GM23338 (cell line): ENCODE data around the gene ZNF264.

Experiments
- CREB1 ChIP-seq: fragments of 250-450 bp; sonication (Bioruptor Pico); IDR thresholded peaks from 2 replicates; pipeline ENCODE4 v1.5.0; 2020; ENCODE audit warnings: low read depth, mild to moderate bottlenecking, moderate library complexity
- EZH2 ChIP-seq: fragments of 200-600 bp; sonication (generic); IDR thresholded peaks from one replicate; pipeline ENCODE4 v1.8.0; 2017; ENCODE audit warnings: antibody characterized with exemption, mild to moderate bottlenecking, low read depth; ENCODE audit not compliant: unreplicated experiment
- EZH2phosphoT487 ChIP-seq: fragments of 200-600 bp; sonication (generic); IDR thresholded peaks from one replicate; pipeline ENCODE4 v1.8.1; 2018; ENCODE audit warnings: antibody characterized with exemption; ENCODE audit not compliant: unreplicated experiment
- JUNB ChIP-seq: IDR thresholded peaks from one replicate; pipeline ENCODE4 v1.6.1; 2016; ENCODE audit warnings: antibody characterized with exemption; ENCODE audit not compliant: unreplicated experiment
- NANOG ChIP-seq: IDR thresholded peaks from 2 replicates; pipeline ENCODE4 v1.6.1; 2016; ENCODE audit warnings: antibody characterized with exemption, borderline replicate concordance
- POLR2AphosphoS5 ChIP-seq: IDR thresholded peaks from 2 replicates; pipeline ENCODE4 v1.6.1; 2016; ENCODE audit warnings: antibody characterized with exemption, low read depth
- ZNF114 ChIP-seq: fragments of 250-450 bp; sonication (Bioruptor Pico); IDR thresholded peaks from 2 replicates; pipeline ENCODE4 v1.5.0; 2020; ENCODE audit warnings: mild to moderate bottlenecking, moderate library complexity
- ZNF331 ChIP-seq: fragments of 250-450 bp; sonication (Bioruptor Pico); IDR thresholded peaks from 2 replicates; pipeline ENCODE4 v1.5.0; 2020; ENCODE audit warnings: low read depth, mild to moderate bottlenecking, moderate library complexity
- TF ChIP-seq, protein P1 (sequence below), 2 experiments: fragments of 200-600 bp in 1 of 2; sonication (generic) in 1 of 2; conservative IDR thresholded peaks; 2 replicates each; pipeline versions ENCODE4 v1.5.1 to v1.6.1; 2016 to 2017; ENCODE audit warnings: antibody characterized with exemption in 2 of 2, low read depth in 2 of 2, mild to moderate bottlenecking in 2 of 2, moderate library complexity in 1 of 2
- TF ChIP-seq, protein P2 (sequence below): IDR thresholded peaks from one replicate; pipeline ENCODE4 v1.6.1; 2018; ENCODE audit warnings: antibody characterized with exemption; ENCODE audit not compliant: unreplicated experiment
- TF ChIP-seq, protein P3 (sequence below): IDR thresholded peaks from 2 replicates; pipeline ENCODE4 v1.6.1; 2016; ENCODE audit warnings: antibody characterized with exemption
- TF ChIP-seq, protein P4 (sequence below): fragments of 250-450 bp; sonication (Bioruptor Pico); IDR thresholded peaks from 2 replicates; pipeline ENCODE4 v1.5.0; 2020; ENCODE audit warnings: mild to moderate bottlenecking, moderate library complexity

DNA sequence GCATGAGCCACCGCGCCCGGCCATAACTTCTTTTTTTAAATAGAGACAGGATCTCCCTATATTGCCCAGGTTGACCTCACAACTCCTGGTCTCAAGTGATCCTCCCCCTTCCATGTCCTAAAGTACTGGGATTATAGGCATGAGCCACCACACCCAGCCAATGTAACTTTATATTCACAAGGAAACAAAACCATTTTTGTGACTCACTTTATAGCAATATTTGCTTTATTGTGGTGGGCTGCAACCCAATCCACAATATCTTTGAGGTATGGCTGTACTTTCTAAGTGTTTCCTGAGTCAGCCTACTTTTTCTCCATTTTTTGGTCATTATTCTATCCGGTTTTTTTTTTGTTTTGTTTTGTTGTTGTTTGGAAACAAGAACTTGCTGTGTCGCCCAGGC, 38.4 kb upstream of the ZNF264 start:
- TF ChIP-seq, protein P1, sequence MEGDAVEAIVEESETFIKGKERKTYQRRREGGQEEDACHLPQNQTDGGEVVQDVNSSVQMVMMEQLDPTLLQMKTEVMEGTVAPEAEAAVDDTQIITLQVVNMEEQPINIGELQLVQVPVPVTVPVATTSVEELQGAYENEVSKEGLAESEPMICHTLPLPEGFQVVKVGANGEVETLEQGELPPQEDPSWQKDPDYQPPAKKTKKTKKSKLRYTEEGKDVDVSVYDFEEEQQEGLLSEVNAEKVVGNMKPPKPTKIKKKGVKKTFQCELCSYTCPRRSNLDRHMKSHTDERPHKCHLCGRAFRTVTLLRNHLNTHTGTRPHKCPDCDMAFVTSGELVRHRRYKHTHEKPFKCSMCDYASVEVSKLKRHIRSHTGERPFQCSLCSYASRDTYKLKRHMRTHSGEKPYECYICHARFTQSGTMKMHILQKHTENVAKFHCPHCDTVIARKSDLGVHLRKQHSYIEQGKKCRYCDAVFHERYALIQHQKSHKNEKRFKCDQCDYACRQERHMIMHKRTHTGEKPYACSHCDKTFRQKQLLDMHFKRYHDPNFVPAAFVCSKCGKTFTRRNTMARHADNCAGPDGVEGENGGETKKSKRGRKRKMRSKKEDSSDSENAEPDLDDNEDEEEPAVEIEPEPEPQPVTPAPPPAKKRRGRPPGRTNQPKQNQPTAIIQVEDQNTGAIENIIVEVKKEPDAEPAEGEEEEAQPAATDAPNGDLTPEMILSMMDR (conservative IDR thresholded peaks at IDR 0.05; ENCODE audit: low read depth in 2 of 2) = no peak
- TF ChIP-seq EZH2 (no peak), EZH2phosphoT487 (no peak), POLR2AphosphoS5 (no peak), NANOG (no peak), JUNB (no peak), ZNF114 (CRISPR knock-in tag) (no peak), CREB1 (no peak), ZNF331 (CRISPR knock-in tag) (no peak)
- TF ChIP-seq, protein P2, sequence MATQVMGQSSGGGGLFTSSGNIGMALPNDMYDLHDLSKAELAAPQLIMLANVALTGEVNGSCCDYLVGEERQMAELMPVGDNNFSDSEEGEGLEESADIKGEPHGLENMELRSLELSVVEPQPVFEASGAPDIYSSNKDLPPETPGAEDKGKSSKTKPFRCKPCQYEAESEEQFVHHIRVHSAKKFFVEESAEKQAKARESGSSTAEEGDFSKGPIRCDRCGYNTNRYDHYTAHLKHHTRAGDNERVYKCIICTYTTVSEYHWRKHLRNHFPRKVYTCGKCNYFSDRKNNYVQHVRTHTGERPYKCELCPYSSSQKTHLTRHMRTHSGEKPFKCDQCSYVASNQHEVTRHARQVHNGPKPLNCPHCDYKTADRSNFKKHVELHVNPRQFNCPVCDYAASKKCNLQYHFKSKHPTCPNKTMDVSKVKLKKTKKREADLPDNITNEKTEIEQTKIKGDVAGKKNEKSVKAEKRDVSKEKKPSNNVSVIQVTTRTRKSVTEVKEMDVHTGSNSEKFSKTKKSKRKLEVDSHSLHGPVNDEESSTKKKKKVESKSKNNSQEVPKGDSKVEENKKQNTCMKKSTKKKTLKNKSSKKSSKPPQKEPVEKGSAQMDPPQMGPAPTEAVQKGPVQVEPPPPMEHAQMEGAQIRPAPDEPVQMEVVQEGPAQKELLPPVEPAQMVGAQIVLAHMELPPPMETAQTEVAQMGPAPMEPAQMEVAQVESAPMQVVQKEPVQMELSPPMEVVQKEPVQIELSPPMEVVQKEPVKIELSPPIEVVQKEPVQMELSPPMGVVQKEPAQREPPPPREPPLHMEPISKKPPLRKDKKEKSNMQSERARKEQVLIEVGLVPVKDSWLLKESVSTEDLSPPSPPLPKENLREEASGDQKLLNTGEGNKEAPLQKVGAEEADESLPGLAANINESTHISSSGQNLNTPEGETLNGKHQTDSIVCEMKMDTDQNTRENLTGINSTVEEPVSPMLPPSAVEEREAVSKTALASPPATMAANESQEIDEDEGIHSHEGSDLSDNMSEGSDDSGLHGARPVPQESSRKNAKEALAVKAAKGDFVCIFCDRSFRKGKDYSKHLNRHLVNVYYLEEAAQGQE = no peak
- TF ChIP-seq, protein P3, sequence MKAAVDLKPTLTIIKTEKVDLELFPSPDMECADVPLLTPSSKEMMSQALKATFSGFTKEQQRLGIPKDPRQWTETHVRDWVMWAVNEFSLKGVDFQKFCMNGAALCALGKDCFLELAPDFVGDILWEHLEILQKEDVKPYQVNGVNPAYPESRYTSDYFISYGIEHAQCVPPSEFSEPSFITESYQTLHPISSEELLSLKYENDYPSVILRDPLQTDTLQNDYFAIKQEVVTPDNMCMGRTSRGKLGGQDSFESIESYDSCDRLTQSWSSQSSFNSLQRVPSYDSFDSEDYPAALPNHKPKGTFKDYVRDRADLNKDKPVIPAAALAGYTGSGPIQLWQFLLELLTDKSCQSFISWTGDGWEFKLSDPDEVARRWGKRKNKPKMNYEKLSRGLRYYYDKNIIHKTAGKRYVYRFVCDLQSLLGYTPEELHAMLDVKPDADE = no peak
- TF ChIP-seq, protein P4, sequence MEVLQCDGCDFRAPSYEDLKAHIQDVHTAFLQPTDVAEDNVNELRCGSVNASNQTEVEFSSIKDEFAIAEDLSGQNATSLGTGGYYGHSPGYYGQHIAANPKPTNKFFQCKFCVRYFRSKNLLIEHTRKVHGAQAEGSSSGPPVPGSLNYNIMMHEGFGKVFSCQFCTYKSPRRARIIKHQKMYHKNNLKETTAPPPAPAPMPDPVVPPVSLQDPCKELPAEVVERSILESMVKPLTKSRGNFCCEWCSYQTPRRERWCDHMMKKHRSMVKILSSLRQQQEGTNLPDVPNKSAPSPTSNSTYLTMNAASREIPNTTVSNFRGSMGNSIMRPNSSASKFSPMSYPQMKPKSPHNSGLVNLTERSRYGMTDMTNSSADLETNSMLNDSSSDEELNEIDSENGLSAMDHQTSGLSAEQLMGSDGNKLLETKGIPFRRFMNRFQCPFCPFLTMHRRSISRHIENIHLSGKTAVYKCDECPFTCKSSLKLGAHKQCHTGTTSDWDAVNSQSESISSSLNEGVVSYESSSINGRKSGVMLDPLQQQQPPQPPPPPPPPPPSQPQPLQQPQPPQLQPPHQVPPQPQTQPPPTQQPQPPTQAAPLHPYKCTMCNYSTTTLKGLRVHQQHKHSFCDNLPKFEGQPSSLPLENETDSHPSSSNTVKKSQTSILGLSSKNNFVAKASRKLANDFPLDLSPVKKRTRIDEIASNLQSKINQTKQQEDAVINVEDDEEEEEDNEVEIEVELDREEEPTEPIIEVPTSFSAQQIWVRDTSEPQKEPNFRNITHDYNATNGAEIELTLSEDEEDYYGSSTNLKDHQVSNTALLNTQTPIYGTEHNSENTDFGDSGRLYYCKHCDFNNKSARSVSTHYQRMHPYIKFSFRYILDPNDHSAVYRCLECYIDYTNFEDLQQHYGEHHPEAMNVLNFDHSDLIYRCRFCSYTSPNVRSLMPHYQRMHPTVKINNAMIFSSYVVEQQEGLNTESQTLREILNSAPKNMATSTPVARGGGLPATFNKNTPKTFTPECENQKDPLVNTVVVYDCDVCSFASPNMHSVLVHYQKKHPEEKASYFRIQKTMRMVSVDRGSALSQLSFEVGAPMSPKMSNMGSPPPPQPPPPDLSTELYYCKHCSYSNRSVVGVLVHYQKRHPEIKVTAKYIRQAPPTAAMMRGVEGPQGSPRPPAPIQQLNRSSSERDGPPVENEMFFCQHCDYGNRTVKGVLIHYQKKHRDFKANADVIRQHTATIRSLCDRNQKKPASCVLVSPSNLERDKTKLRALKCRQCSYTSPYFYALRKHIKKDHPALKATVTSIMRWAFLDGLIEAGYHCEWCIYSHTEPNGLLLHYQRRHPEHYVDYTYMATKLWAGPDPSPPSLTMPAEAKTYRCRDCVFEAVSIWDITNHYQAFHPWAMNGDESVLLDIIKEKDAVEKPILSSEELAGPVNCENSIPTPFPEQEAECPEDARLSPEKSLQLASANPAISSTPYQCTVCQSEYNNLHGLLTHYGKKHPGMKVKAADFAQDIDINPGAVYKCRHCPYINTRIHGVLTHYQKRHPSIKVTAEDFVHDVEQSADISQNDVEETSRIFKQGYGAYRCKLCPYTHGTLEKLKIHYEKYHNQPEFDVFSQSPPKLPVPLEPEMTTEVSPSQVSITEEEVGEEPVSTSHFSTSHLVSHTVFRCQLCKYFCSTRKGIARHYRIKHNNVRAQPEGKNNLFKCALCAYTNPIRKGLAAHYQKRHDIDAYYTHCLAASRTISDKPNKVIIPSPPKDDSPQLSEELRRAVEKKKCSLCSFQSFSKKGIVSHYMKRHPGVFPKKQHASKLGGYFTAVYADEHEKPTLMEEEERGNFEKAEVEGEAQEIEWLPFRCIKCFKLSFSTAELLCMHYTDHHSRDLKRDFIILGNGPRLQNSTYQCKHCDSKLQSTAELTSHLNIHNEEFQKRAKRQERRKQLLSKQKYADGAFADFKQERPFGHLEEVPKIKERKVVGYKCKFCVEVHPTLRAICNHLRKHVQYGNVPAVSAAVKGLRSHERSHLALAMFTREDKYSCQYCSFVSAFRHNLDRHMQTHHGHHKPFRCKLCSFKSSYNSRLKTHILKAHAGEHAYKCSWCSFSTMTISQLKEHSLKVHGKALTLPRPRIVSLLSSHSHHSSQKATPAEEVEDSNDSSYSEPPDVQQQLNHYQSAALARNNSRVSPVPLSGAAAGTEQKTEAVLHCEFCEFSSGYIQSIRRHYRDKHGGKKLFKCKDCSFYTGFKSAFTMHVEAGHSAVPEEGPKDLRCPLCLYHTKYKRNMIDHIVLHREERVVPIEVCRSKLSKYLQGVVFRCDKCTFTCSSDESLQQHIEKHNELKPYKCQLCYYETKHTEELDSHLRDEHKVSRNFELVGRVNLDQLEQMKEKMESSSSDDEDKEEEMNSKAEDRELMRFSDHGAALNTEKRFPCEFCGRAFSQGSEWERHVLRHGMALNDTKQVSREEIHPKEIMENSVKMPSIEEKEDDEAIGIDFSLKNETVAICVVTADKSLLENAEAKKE = no peak
